ENCODE measurements around the gene CDKN1B. TPM values are rescaled to one million over a fixed set of nuclear protein-coding genes. Genes with fewer than 3 reads are reported as not detected.
A peak's percentile ranks its signal among the peaks of the same experiment; 100 is the strongest.
"Not testable (repeated sequence)": the region's sequence is repeated elsewhere in the genome, so short reads cannot be mapped to it uniquely, and the experiment has no call there.

The CDKN1B gene
- total RNA-seq, 1 donor: 123 TPM

GRCh38 chr12:12722435-12723148 lies 5.4 kb downstream of the CDKN1B start:
- peak in 2 of 3 donors; percentile 33 to 41 for DNase-seq (ENCODE audit: low read depth in 2 of 3, low spot score in 2 of 3)

- DNase-seq (ENCODE audit: low read depth in 2 of 3, low spot score in 2 of 3): no peak
Observed at GRCh38 chr12:12723149-12723680, 6.0 kb downstream of the CDKN1B start.

- DNase-seq (ENCODE audit: low read depth in 2 of 3, low spot score in 2 of 3): peak in 1 of 3 donors; percentile 29
Observed at GRCh38 chr12:12723681-12724420, 6.7 kb downstream of the CDKN1B start.

GRCh38 chr12:12724421-12725085 lies 7.4 kb downstream of the CDKN1B start:
- peak in 1 of 3 donors; percentile 11 for DNase-seq (ENCODE audit: low read depth in 2 of 3, low spot score in 2 of 3)

GRCh38 chr12:12725086-12725955 lies 8.2 kb downstream of the CDKN1B start:
- peak; percentile 91 to 99 (median 98) for DNase-seq (ENCODE audit: low read depth in 2 of 3, low spot score in 2 of 3)

- no peak for DNase-seq (ENCODE audit: low read depth in 2 of 3, low spot score in 2 of 3)
Observed at GRCh38 chr12:12725956-12726554, 8.9 kb downstream of the CDKN1B start.

GRCh38 chr12:12726555-12727093 lies 9.5 kb downstream of the CDKN1B start:
- DNase-seq (ENCODE audit: low read depth in 2 of 3, low spot score in 2 of 3): peak in 1 of 3 donors; percentile 31

- no peak for DNase-seq (ENCODE audit: low read depth in 2 of 3, low spot score in 2 of 3)
Observed at GRCh38 chr12:12731178-12731577, 14.0 kb downstream of the CDKN1B start.

- DNase-seq (ENCODE audit: low read depth in 2 of 3, low spot score in 2 of 3): no peak
Observed at GRCh38 chr12:12731785-12732184, 14.6 kb downstream of the CDKN1B start.

- DNase-seq (ENCODE audit: low read depth in 2 of 3, low spot score in 2 of 3): no peak
Observed at GRCh38 chr12:12733118-12733517, 15.9 kb downstream of the CDKN1B start.

- DNase-seq (ENCODE audit: low read depth in 2 of 3, low spot score in 2 of 3): no peak
Observed at GRCh38 chr12:12734054-12734453, 16.9 kb downstream of the CDKN1B start.

GRCh38 chr12:12734561-12735071 lies 17.4 kb downstream of the CDKN1B start:
- no peak for DNase-seq (ENCODE audit: low read depth in 2 of 3, low spot score in 2 of 3)

- DNase-seq (ENCODE audit: low read depth in 2 of 3, low spot score in 2 of 3): no peak
Observed at GRCh38 chr12:12735301-12735700, 18.1 kb downstream of the CDKN1B start.

- peak in 2 of 3 donors; percentile 56 to 67 for DNase-seq (ENCODE audit: low read depth in 2 of 3, low spot score in 2 of 3)
Observed at GRCh38 chr12:12736759-12737676, 19.9 kb downstream of the CDKN1B start.

- DNase-seq (ENCODE audit: low read depth in 2 of 3, low spot score in 2 of 3): not testable (repeated sequence)
Observed at GRCh38 chr12:12738152-12738551, 21.0 kb downstream of the CDKN1B start.

- no peak for DNase-seq (ENCODE audit: low read depth in 2 of 3, low spot score in 2 of 3)
Observed at GRCh38 chr12:12741660-12742059, 24.5 kb downstream of the CDKN1B start.

- no peak for DNase-seq (ENCODE audit: low read depth in 2 of 3, low spot score in 2 of 3)
Observed at GRCh38 chr12:12744546-12745305, 27.6 kb downstream of the CDKN1B start.

Measured in hematopoietic multipotent progenitor cell (in vitro differentiated cells).